IMR-90 (cell line): ENCODE data around the gene CPLX4. TPM values are rescaled to one million over a fixed set of nuclear protein-coding genes. Genes with fewer than 3 reads are reported as not detected.

ENCODE experiments used
- ATAC-seq: fragments of 200-7000 bp; cut with Tn5 transposase; 2 replicates; pipeline ENCODE4 v1.9.1; 2020; ENCODE audit warnings: low read depth, mild to moderate bottlenecking, moderate library complexity
- BruUV-seq: library from RNA; stranded (reverse); fragments of 400-500 nt; replicated peaks from 2 replicates; lab custom pipeline; 2021; lab: Mats Ljungman, UMichigan
- CTCF ChIA-PET: fragments of 300-600 bp; formaldehyde crosslinking; extraction: SDS; loops from one replicate; lab custom pipeline; 2021; ENCODE audit warnings: antibody characterized with exemption; lab: Yijun Ruan, JAX
- POLR2A ChIA-PET: fragments of 300-600 bp; sonication (Branson Sonifier 250); formaldehyde crosslinking; loops from one replicate; lab custom pipeline; 2022; ENCODE audit warnings: antibody characterized with exemption; ENCODE audit not compliant: unreplicated experiment; lab: Charles Lee
- DNase-seq: peaks from one replicate; pipeline ENCODE4 v3.0.0; 2013
- H2AFZ ChIP-seq: replicated peaks from 2 replicates; pipeline ENCODE3; 2013; ENCODE audit warnings: low read length, mild to moderate bottlenecking; ENCODE audit not compliant: poor library complexity
- H2AK5ac ChIP-seq: 2 replicates; pipeline ENCODE4 v1.6.1; 2013; ENCODE audit warnings: low read depth, low read length, inconsistent platforms
- H2AK9ac ChIP-seq: replicated peaks from 2 replicates; pipeline ENCODE3; 2013; ENCODE audit warnings: mild to moderate bottlenecking, low read depth, low read length, moderate library complexity; ENCODE audit not compliant: poor library complexity
- H2BK120ac ChIP-seq: 2 replicates; pipeline ENCODE4 v1.6.1; 2013; ENCODE audit warnings: low read depth, low read length, inconsistent platforms
- H2BK15ac ChIP-seq: 3 replicates; pipeline ENCODE4 v1.6.1; 2013; ENCODE audit warnings: low read depth, low read length, inconsistent platforms
- H2BK20ac ChIP-seq: 2 replicates; pipeline ENCODE4 v1.6.1; 2013; ENCODE audit warnings: low read depth, mild to moderate bottlenecking, inconsistent platforms, low read length, moderate library complexity
- H2BK5ac ChIP-seq: 2 replicates; pipeline ENCODE4 v1.6.1; 2013; ENCODE audit warnings: mild to moderate bottlenecking, low read depth, low read length, inconsistent platforms; ENCODE audit not compliant: poor library complexity, severe bottlenecking
- H3K14ac ChIP-seq: replicated peaks from 2 replicates; pipeline ENCODE4 v1.6.1; 2013; ENCODE audit warnings: low read depth, low read length, inconsistent platforms
- H3K18ac ChIP-seq: 2 replicates; pipeline ENCODE4 v1.6.1; 2013; ENCODE audit warnings: low read depth, low read length, control low read depth
- H3K23ac ChIP-seq: 2 replicates; pipeline ENCODE4 v1.6.1; 2013; ENCODE audit warnings: low read depth, low read length, inconsistent platforms
- H3K27ac ChIP-seq: 2 replicates; pipeline ENCODE4 v1.5.1; 2013; ENCODE audit warnings: mild to moderate bottlenecking, control low read depth, low read length; ENCODE audit not compliant: insufficient read depth
- H3K27me3 ChIP-seq: 2 replicates; pipeline ENCODE4 v1.6.1; 2013; ENCODE audit warnings: low read length; ENCODE audit not compliant: control insufficient read depth, insufficient read depth
- H3K36me3 ChIP-seq: 2 replicates; pipeline ENCODE4 v1.6.1; 2013; ENCODE audit warnings: low read length, mixed read lengths; ENCODE audit not compliant: control insufficient read depth, insufficient read depth
- H3K4ac ChIP-seq: 2 replicates; pipeline ENCODE4 v1.6.1; 2013; ENCODE audit warnings: low read depth, low read length, inconsistent platforms
- H3K4me1 ChIP-seq: 2 replicates; pipeline ENCODE4 v1.6.1; 2013; ENCODE audit warnings: low read length, mixed read lengths; ENCODE audit not compliant: control insufficient read depth, insufficient read depth
- H3K4me2 ChIP-seq: 2 replicates; pipeline ENCODE4 v1.6.1; 2013; ENCODE audit warnings: low read depth, mild to moderate bottlenecking, control low read depth, low read length, moderate library complexity
- H3K4me3 ChIP-seq: 2 replicates; pipeline ENCODE4 v1.5.1; 2013; ENCODE audit warnings: low read depth, mild to moderate bottlenecking, control low read depth, low read length, moderate library complexity; ENCODE audit not compliant: insufficient read depth
- H3K56ac ChIP-seq: 2 replicates; pipeline ENCODE4 v1.6.1; 2013; ENCODE audit warnings: low read length, inconsistent platforms; ENCODE audit not compliant: insufficient read depth; ENCODE audit errors: extremely low read depth
- H3K79me1 ChIP-seq, 2 experiments: 2 replicates each; pipeline ENCODE4 v1.6.1; 2013; ENCODE audit warnings: low read length in 2 of 2, inconsistent platforms in 1 of 2, low read depth in 1 of 2
- H3K9ac ChIP-seq: 2 replicates; pipeline ENCODE4 v1.6.1; 2013; ENCODE audit warnings: low read depth, low read length, control low read depth
- H3K9me1 ChIP-seq: 2 replicates; pipeline ENCODE4 v1.6.1; 2013; ENCODE audit warnings: low read length, inconsistent platforms; ENCODE audit not compliant: insufficient read depth
- H3K9me3 ChIP-seq: 2 replicates; pipeline ENCODE4 v1.6.1; 2013; ENCODE audit warnings: low read length; ENCODE audit not compliant: control insufficient read depth, insufficient read depth
- H4K20me1 ChIP-seq: 2 replicates; pipeline ENCODE4 v1.6.1; 2013; ENCODE audit warnings: low read length, inconsistent platforms; ENCODE audit not compliant: insufficient read depth
- H4K5ac ChIP-seq: 2 replicates; pipeline ENCODE4 v1.6.1; 2013; ENCODE audit warnings: mild to moderate bottlenecking, low read depth, low read length, control low read depth
- H4K8ac ChIP-seq, 2 experiments: 2 replicates each; pipeline ENCODE4 v1.6.1; 2013; ENCODE audit warnings: low read depth in 2 of 2, low read length in 2 of 2, control low read depth in 1 of 2, inconsistent platforms in 1 of 2
- H4K91ac ChIP-seq: 2 replicates; pipeline ENCODE4 v1.6.1; 2013; ENCODE audit warnings: low read depth, low read length, inconsistent platforms; ENCODE audit not compliant: insufficient read depth
- BHLHE40 ChIP-seq: fragments of 150-350 bp; IDR thresholded peaks from 2 replicates; pipeline ENCODE4 v1.6.1; 2016; ENCODE audit warnings: mild to moderate bottlenecking, low read depth, low read length
- CEBPB ChIP-seq: IDR thresholded peaks from 2 replicates; pipeline ENCODE4 v1.6.1; 2012; ENCODE audit warnings: low read depth, low read length, improper control_type of control experiment
- CHD1 ChIP-seq: IDR thresholded peaks from 2 replicates; pipeline ENCODE4 v1.6.1; 2012; ENCODE audit warnings: low read depth, low read length, improper control_type of control experiment
- FOS ChIP-seq: fragments of 150-350 bp; IDR thresholded peaks from 2 replicates; pipeline ENCODE4 v1.6.1; 2016; ENCODE audit warnings: low read depth, low read length
- MAFK ChIP-seq: IDR thresholded peaks from 2 replicates; pipeline ENCODE4 v1.6.1; 2012; ENCODE audit warnings: low read depth, low read length, improper control_type of control experiment
- MAZ ChIP-seq: IDR thresholded peaks from 2 replicates; pipeline ENCODE4 v1.6.1; 2012; ENCODE audit warnings: low read depth, mild to moderate bottlenecking, low read length, improper control_type of control experiment, moderate library complexity, borderline replicate concordance
- MXI1 ChIP-seq: IDR thresholded peaks from 2 replicates; pipeline ENCODE4 v1.6.1; 2012; ENCODE audit warnings: low read depth, mild to moderate bottlenecking, low read length, moderate library complexity, borderline replicate concordance
- NFE2L2 ChIP-seq: fragments of 150-350 bp; IDR thresholded peaks from 2 replicates; pipeline ENCODE4 v1.6.1; 2016; ENCODE audit warnings: low read depth, mild to moderate bottlenecking, low read length
- RCOR1 ChIP-seq: IDR thresholded peaks from 2 replicates; pipeline ENCODE4 v1.6.1; 2012; ENCODE audit warnings: mild to moderate bottlenecking, low read length, improper control_type of control experiment; ENCODE audit not compliant: insufficient replicate concordance
- RFX5 ChIP-seq: IDR thresholded peaks from 2 replicates; pipeline ENCODE4 v1.8.0; 2012; ENCODE audit warnings: low read depth, mild to moderate bottlenecking, low read length, moderate library complexity
- SMC3 ChIP-seq: fragments of 150-350 bp; IDR thresholded peaks from 2 replicates; pipeline ENCODE4 v1.6.1; 2016; ENCODE audit warnings: low read depth, mild to moderate bottlenecking, antibody characterized with exemption, low read length, moderate library complexity
- WGBS, 2 experiments: methylation state at CpG; one replicate each; pipeline versions ENCODE4 v1.1.5 to v1.1.7; 2013; ENCODE audit warnings: missing lambda C conversion rate in 2 of 2; ENCODE audit not compliant: insufficient read length in 1 of 2; ENCODE audit errors: extremely low coverage in 2 of 2; 5-methylcytosine and 5-hydroxymethylcytosine counted together
- dilution Hi-C: fragments of 300-500 bp; cut with HindIII; formaldehyde crosslinking; loops from one replicate; pipeline ENCODE4 v1.14.3; 2018; ENCODE audit warnings: low sequenced_read_pairs; ENCODE audit not compliant: unreplicated experiment
- in situ Hi-C: fragments of 300-500 bp; cut with MboI; formaldehyde crosslinking; loops from 3 replicates; pipeline ENCODE4 v1.14.3; 2019; ENCODE audit warnings: low sequenced_read_pairs, inconsistent platforms, mixed read lengths
- intact Hi-C: fragments of 100-400 bp; cut with micrococcal nuclease; formaldehyde crosslinking; loops from 2 replicates; pipeline ENCODE4 v1.10.0; 2022
- polyA plus RNA-seq, 3 experiments: library from polyadenylated mRNA; depleted of rRNA; stranded (reverse); fragments of >200 nt; gene quantifications; 2 replicates each; pipeline ENCODE4 v1.2.3, GENCODE V29; 2012; ENCODE audit warnings: low replicate concordance in 1 of 3
- total RNA-seq: library from RNA; depleted of rRNA; stranded (reverse); fragments of >200 nt; gene quantifications from 2 replicates; pipeline ENCODE4 v1.2.3, GENCODE V29; 2012
- TF ChIP-seq, protein P1 (sequence below): fragments of 150-350 bp; IDR thresholded peaks from 2 replicates; pipeline ENCODE4 v1.6.1; 2017; ENCODE audit warnings: mild to moderate bottlenecking, antibody characterized with exemption, low read length, low read depth
- TF ChIP-seq, protein P2 (sequence below): fragments of 150-350 bp; IDR thresholded peaks from 2 replicates; pipeline ENCODE4 v1.6.1; 2016; ENCODE audit warnings: low read depth, mild to moderate bottlenecking, low read length, moderate library complexity, borderline replicate concordance

CPLX4 gene
- total and polyA plus RNA-seq, 2 of the 4 experiments (the other 2 are of a cell fraction), result not detected

DNA sequence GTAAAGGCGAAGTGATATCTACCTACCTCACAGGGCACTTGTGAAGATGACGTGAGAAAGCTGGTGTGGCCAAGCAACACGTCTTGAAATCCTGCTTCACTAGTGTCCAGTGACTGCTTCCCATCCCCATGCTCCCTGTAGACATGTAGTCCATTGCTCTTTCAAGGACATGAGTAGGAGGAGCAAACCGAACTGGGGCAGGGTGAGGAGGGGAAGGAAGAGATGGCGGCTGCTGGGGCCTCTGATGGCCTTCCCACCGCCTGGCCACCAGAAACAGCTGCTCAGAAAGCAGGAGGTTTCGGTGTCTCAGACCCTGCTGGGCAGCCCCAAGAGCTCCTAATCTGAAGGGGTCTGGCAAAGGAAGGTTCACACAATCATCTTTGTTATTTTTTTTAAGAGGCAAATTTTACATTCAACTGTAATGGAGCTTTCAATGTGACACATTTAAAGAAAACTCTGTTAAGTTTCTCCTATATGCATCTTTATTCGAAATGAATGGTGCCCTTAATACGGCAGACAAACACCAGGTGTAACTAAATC is 14.7 kb downstream of the CPLX4 start:
- H2BK5ac ChIP-seq, result no peak overlapping the region
- POLR2A ChIA-PET, result no interaction called here
- no peak overlapping the region for H3K14ac ChIP-seq
- H3K4me1 ChIP-seq, result peaks cover 1% of the 10 kb centered on the region; the same call in 1 of the 2 replicates
- H3K36me3 ChIP-seq, result no peaks in the 10 kb centered on the region
- TF ChIP-seq RCOR1, result no peak
- no peak for TF ChIP-seq CHD1
- TF ChIP-seq SMC3, result no peak
- TF ChIP-seq NFE2L2, result no peak
- TF ChIP-seq, protein P1, sequence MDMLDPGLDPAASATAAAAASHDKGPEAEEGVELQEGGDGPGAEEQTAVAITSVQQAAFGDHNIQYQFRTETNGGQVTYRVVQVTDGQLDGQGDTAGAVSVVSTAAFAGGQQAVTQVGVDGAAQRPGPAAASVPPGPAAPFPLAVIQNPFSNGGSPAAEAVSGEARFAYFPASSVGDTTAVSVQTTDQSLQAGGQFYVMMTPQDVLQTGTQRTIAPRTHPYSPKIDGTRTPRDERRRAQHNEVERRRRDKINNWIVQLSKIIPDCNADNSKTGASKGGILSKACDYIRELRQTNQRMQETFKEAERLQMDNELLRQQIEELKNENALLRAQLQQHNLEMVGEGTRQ, result no peak
- no peak for TF ChIP-seq MAFK
- no peak for TF ChIP-seq CEBPB
- TF ChIP-seq, protein P2, sequence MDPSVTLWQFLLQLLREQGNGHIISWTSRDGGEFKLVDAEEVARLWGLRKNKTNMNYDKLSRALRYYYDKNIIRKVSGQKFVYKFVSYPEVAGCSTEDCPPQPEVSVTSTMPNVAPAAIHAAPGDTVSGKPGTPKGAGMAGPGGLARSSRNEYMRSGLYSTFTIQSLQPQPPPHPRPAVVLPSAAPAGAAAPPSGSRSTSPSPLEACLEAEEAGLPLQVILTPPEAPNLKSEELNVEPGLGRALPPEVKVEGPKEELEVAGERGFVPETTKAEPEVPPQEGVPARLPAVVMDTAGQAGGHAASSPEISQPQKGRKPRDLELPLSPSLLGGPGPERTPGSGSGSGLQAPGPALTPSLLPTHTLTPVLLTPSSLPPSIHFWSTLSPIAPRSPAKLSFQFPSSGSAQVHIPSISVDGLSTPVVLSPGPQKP, result no peak
- TF ChIP-seq FOS, result no peak
- no peak for TF ChIP-seq RFX5
- no peak for TF ChIP-seq MXI1
- no peak for TF ChIP-seq BHLHE40
- TF ChIP-seq MAZ, result no peak
- dilution Hi-C loops, result no loop called here
- H3K27ac ChIP-seq, result no peak overlapping the region
- peaks cover 58% of the 10 kb centered on the region for H3K27me3 ChIP-seq
- CTCF ChIA-PET, result interaction anchor here (4.4 kb wide), 1 partner anchor 99 kb away, joined by 21 read pairs; no protein-coding TSS in a partner anchor
- H3K9ac ChIP-seq, result no peak overlapping the region
- no peak overlapping the region for H2BK20ac ChIP-seq
- no peaks in the 10 kb centered on the region for H3K79me1 ChIP-seq
- no peak overlapping the region for H3K56ac ChIP-seq
- H3K4me2 ChIP-seq, result no peak overlapping the region
- no peak overlapping the region for H2BK15ac ChIP-seq
- no peak overlapping the region for H4K5ac ChIP-seq
- no peaks in the 10 kb centered on the region for H3K9me3 ChIP-seq
- H4K91ac ChIP-seq, result no peak overlapping the region
- H3K4ac ChIP-seq, result no peak overlapping the region
- H2BK120ac ChIP-seq, result no peak overlapping the region
- no peak overlapping the region for H2AFZ ChIP-seq
- H3K23ac ChIP-seq, result no peak overlapping the region
- no peak overlapping the region for H3K4me3 ChIP-seq
- no peak for DNase-seq
- no peaks in the 10 kb centered on the region for H3K9me1 ChIP-seq
- no TSS peak for BruUV-seq
- no peak overlapping the region for H3K18ac ChIP-seq
- H4K8ac ChIP-seq, result no peak overlapping the region
- intact Hi-C loops, result no loop called here
- no CpG with 5 or more reads among the region's 9 CpGs for WGBS, 2 experiments
- H2AK9ac ChIP-seq, result no peak overlapping the region
- in situ Hi-C loops, result no loop called here
- ATAC-seq, result no peak
- H2AK5ac ChIP-seq, result no peak overlapping the region
- H4K20me1 ChIP-seq, result no peaks in the 10 kb centered on the region
